ENCODE results near the gene TCP11X2.

DNA sequence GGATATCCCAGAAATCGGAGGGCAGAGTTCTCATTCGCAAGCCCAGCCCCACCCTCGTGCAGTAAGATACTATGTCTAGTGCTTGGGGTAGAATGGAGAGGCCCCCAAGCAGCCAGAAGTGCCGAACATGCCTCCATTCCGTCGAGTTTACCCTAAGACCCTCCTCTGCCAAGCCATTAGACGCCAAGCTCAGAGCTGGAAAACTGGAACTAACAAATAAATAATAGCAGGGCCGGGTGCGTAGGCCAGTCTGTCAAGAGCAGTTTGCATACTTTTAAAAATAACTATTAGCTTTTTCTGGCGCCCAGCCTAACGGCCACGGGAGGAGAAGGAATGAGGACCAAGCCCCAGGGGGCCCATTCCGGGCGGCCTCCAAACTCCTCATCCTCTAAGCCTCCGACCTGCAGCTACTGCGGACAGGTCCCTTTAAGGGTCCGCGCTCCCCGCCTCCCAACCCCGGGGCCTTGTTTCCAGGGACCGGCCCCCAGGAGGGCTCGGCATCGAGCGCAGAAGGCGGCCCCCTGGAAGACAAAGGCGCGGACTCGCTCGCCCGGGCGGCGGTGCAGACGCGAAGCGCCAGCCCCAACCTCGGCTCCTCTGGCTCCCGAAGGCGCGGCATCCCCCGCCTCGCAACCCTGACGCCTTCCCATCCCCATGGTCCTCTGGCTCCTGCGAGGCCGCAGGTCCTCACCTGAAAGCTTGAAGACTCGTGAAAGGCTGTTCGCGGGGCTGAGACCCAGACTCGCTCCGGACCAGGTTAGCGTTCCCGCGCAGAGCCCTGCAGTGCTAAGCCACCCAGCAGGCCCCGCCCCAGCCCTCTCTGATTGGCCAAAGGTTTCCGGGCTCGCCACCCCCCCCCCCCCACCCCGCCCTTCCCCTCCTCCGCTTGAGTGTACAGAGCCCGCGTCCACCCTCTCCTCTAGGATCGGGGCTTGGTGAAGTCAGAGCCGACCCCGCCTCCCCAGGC lies 44.6 kb upstream of the TCP11X2 start, which contains the start of gene TMSB15A:
- TF ChIP-seq, protein P1, sequence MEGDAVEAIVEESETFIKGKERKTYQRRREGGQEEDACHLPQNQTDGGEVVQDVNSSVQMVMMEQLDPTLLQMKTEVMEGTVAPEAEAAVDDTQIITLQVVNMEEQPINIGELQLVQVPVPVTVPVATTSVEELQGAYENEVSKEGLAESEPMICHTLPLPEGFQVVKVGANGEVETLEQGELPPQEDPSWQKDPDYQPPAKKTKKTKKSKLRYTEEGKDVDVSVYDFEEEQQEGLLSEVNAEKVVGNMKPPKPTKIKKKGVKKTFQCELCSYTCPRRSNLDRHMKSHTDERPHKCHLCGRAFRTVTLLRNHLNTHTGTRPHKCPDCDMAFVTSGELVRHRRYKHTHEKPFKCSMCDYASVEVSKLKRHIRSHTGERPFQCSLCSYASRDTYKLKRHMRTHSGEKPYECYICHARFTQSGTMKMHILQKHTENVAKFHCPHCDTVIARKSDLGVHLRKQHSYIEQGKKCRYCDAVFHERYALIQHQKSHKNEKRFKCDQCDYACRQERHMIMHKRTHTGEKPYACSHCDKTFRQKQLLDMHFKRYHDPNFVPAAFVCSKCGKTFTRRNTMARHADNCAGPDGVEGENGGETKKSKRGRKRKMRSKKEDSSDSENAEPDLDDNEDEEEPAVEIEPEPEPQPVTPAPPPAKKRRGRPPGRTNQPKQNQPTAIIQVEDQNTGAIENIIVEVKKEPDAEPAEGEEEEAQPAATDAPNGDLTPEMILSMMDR (IDR thresholded peaks at IDR 0.05): no peak
- TF ChIP-seq POLR2AphosphoS5 (IDR thresholded peaks at IDR 0.05; ENCODE audit: low read depth, low read length): no peak
- TF ChIP-seq SIN3A (IDR thresholded peaks at IDR 0.05; ENCODE audit: borderline replicate concordance, insufficient read depth, low read depth, low read length): no peak
- TF ChIP-seq, protein P2, sequence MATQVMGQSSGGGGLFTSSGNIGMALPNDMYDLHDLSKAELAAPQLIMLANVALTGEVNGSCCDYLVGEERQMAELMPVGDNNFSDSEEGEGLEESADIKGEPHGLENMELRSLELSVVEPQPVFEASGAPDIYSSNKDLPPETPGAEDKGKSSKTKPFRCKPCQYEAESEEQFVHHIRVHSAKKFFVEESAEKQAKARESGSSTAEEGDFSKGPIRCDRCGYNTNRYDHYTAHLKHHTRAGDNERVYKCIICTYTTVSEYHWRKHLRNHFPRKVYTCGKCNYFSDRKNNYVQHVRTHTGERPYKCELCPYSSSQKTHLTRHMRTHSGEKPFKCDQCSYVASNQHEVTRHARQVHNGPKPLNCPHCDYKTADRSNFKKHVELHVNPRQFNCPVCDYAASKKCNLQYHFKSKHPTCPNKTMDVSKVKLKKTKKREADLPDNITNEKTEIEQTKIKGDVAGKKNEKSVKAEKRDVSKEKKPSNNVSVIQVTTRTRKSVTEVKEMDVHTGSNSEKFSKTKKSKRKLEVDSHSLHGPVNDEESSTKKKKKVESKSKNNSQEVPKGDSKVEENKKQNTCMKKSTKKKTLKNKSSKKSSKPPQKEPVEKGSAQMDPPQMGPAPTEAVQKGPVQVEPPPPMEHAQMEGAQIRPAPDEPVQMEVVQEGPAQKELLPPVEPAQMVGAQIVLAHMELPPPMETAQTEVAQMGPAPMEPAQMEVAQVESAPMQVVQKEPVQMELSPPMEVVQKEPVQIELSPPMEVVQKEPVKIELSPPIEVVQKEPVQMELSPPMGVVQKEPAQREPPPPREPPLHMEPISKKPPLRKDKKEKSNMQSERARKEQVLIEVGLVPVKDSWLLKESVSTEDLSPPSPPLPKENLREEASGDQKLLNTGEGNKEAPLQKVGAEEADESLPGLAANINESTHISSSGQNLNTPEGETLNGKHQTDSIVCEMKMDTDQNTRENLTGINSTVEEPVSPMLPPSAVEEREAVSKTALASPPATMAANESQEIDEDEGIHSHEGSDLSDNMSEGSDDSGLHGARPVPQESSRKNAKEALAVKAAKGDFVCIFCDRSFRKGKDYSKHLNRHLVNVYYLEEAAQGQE (IDR thresholded peaks at IDR 0.05; ENCODE audit: insufficient read depth in 1 of 2, low read depth in 2 of 2, low read length in 1 of 2): no peak

Data from Panc1 (cell line).